GM12878 (cell line): Measurements from ENCODE around the gene MOCS1. TPM values are rescaled to one million over a fixed set of nuclear protein-coding genes. Genes with fewer than 3 reads are reported as not detected.

Source experiments
- ATAC-seq: fragments of 200-7000 bp; cut with Tn5 transposase; 3 replicates; pipeline ENCODE4 v1.9.1; 2020; ENCODE audit warnings: mild to moderate bottlenecking, moderate library complexity
- BruUV-seq: library from RNA; stranded (reverse); fragments of 400-500 nt; replicated peaks from 2 replicates; lab custom pipeline; 2021; lab: Mats Ljungman, UMichigan
- CTCF ChIA-PET: fragments of 300-600 bp; sonication (Branson Sonifier 250); formaldehyde crosslinking; extraction: SDS; loops from one replicate; lab custom pipeline; 2021; ENCODE audit warnings: inconsistent platforms; lab: Yijun Ruan, JAX
- POLR2A ChIA-PET: fragments of 350-600 bp; formaldehyde crosslinking; extraction: SDS; loops from one replicate; lab custom pipeline; 2021; ENCODE audit warnings: inconsistent platforms; lab: Charles Lee
- RAD21 ChIA-PET: fragments of 300-600 bp; sonication (Branson Sonifier 250); formaldehyde crosslinking; loops from one replicate; lab custom pipeline; 2023; ENCODE audit warnings: antibody characterized with exemption; ENCODE audit not compliant: unreplicated experiment; lab: Charles Lee
- SMC1A ChIA-PET: fragments of 300-600 bp; sonication (Branson Sonifier 250); formaldehyde crosslinking; loops from one replicate; lab custom pipeline; 2023; ENCODE audit not compliant: unreplicated experiment, uncharacterized antibody; lab: Charles Lee
- DNase-seq: peaks from one replicate; pipeline ENCODE4 v3.0.0-alpha.2; 2011; ENCODE audit warnings: low read depth, low spot score
- FAIRE-seq: peaks from 3 replicates; lab custom pipeline; 2011; peaks lifted over from hg19 to GRCh38; lab: Jason Lieb, UNC
- H2AFZ ChIP-seq: 2 replicates; pipeline ENCODE4 v1.6.0; 2011; ENCODE audit warnings: low read depth, low read length, control low read depth; ENCODE audit not compliant: control insufficient read depth
- H3K27ac ChIP-seq: 2 replicates; pipeline ENCODE4 v1.5.1; 2011; ENCODE audit warnings: control low read depth; ENCODE audit not compliant: control insufficient read depth, insufficient read depth
- H3K27me3 ChIP-seq, 2 experiments: replicated peaks in 1 of 2; 2 replicates each; pipeline versions ENCODE4 v1.6.0 to v1.6.1; 2011; ENCODE audit warnings: low read length in 1 of 2; ENCODE audit not compliant: control insufficient read depth in 2 of 2, insufficient read depth in 2 of 2
- H3K36me3 ChIP-seq, 2 experiments: 2 replicates each; pipeline ENCODE4 v1.5.1; 2011; ENCODE audit warnings: low read length in 1 of 2; ENCODE audit not compliant: control insufficient read depth in 2 of 2, insufficient read depth in 2 of 2
- H3K4me1 ChIP-seq: 2 replicates; pipeline ENCODE4 v1.6.1; 2011; ENCODE audit warnings: mild to moderate bottlenecking, low read length, moderate library complexity, mixed read lengths; ENCODE audit not compliant: control insufficient read depth, insufficient read depth
- H3K4me2 ChIP-seq: 2 replicates; pipeline ENCODE4 v1.6.0; 2011; ENCODE audit warnings: control low read depth; ENCODE audit not compliant: control insufficient read depth, insufficient read depth
- H3K4me3 ChIP-seq: fragments of 200-600 bp; sonication (generic); 2 replicates; pipeline ENCODE4 v1.5.1; 2016
- H3K79me2 ChIP-seq: 2 replicates; pipeline ENCODE4 v1.6.0; 2011; ENCODE audit warnings: low read length; ENCODE audit not compliant: control insufficient read depth, insufficient read depth
- H3K9ac ChIP-seq: 2 replicates; pipeline ENCODE4 v1.8.0; 2011; ENCODE audit warnings: low read length, control low read depth, mixed read lengths; ENCODE audit not compliant: control insufficient read depth, insufficient read depth
- H3K9me3 ChIP-seq: replicated peaks from 3 replicates; pipeline ENCODE4 v1.5.1; 2011; ENCODE audit warnings: mild to moderate bottlenecking, low read length; ENCODE audit not compliant: control insufficient read depth, insufficient read depth
- H4K20me1 ChIP-seq: 2 replicates; pipeline ENCODE4 v1.6.0; 2011; ENCODE audit not compliant: control insufficient read depth, insufficient read depth
- CHD1 ChIP-seq: IDR thresholded peaks from 2 replicates; pipeline ENCODE4 v1.6.1; 2012; ENCODE audit warnings: low read depth, low read length, improper control_type of control experiment
- KDM1A ChIP-seq: fragments of 200-600 bp; sonication (generic); IDR thresholded peaks from 2 replicates; pipeline ENCODE4 v1.6.1; 2016; ENCODE audit warnings: borderline replicate concordance
- KLF5 ChIP-seq: fragments of 450-650 bp; IDR thresholded peaks from 2 replicates; pipeline ENCODE4 v1.6.1; 2014; ENCODE audit warnings: mild to moderate bottlenecking; ENCODE audit not compliant: partially characterized antibody
- NFIC ChIP-seq: IDR thresholded peaks from 2 replicates; pipeline ENCODE4 v1.6.1; 2012; ENCODE audit warnings: low read depth, mild to moderate bottlenecking, inconsistent platforms, low read length, moderate library complexity
- NR2C2 ChIP-seq: IDR thresholded peaks from 2 replicates; pipeline ENCODE4 v1.6.1; 2011; ENCODE audit warnings: borderline replicate concordance, low read depth; ENCODE audit not compliant: control insufficient read depth, insufficient read length
- SIX5 ChIP-seq: IDR thresholded peaks from 2 replicates; pipeline ENCODE4 v1.6.1; 2011; ENCODE audit warnings: mild to moderate bottlenecking, low read depth, low read length, moderate library complexity; ENCODE audit not compliant: severe bottlenecking
- TBL1XR1 ChIP-seq: IDR thresholded peaks from 2 replicates; pipeline ENCODE4 v1.6.1; 2012; ENCODE audit warnings: low read depth, low read length, improper control_type of control experiment
- ZZZ3 ChIP-seq: IDR thresholded peaks from 2 replicates; pipeline ENCODE4 v1.6.1; 2011; ENCODE audit warnings: low read depth; ENCODE audit not compliant: control insufficient read depth, insufficient read length
- whole genome bisulfite sequencing: methylation state at CpG from one replicate; pipeline ENCODE4 v1.1.6; 2016; ENCODE audit warnings: low lambda C conversion rate; ENCODE audit not compliant: insufficient replicate concordance, insufficient coverage; ENCODE audit errors: missing lambda C conversion rate; 5-methylcytosine and 5-hydroxymethylcytosine counted together
- in situ Hi-C: fragments of 300-500 bp; cut with MboI; formaldehyde crosslinking; loops from 9 replicates; pipeline ENCODE4 v1.14.3; 2018; ENCODE audit warnings: mixed read lengths
- intact Hi-C: fragments of 100-400 bp; cut with micrococcal nuclease; formaldehyde crosslinking; loops from one replicate; pipeline ENCODE4 v1.14.2; 2022; ENCODE audit not compliant: unreplicated experiment
- polyA plus RNA-seq, 11 experiments: library from polyadenylated mRNA; depleted of rRNA in 4 of 11; unstranded in 6 of 11; stranded (reverse) in 5 of 11; fragments of >200 nt; fragmentation: Nextera tagmentation in 4 of 11; fragmentation: Illumina TruSeq in 1 of 11; extraction: Ambion mirVana in 4 of 11; extraction: Trizol in 1 of 11; gene quantifications; 1 replicate in 1 of 11; 2 replicates in 10 of 11; pipeline versions ENCODE4 v1.2.1 to v1.2.3, GENCODE V29; 2011 to 2016; ENCODE audit warnings: inconsistent platforms in 2 of 11, missing spikeins in 2 of 11, low read depth in 1 of 11
- total RNA-seq, 4 experiments: library from RNA; depleted of rRNA in 3 of 4; stranded (reverse); fragments of >200 nt in 3 of 4; fragmentation: Illumina TruSeq in 1 of 4; extraction: Trizol in 1 of 4; gene quantifications; 2 replicates each; pipeline versions ENCODE4 v1.2.1 to v1.2.3, GENCODE V29; 2013 to 2021
- TF ChIP-seq, protein P1 (sequence below): fragments of 450-650 bp; IDR thresholded peaks from 2 replicates; pipeline ENCODE4 v1.6.1; 2018; ENCODE audit warnings: mild to moderate bottlenecking, low read depth, moderate library complexity; ENCODE audit not compliant: partially characterized antibody
- TF ChIP-seq, protein P2 (sequence below): IDR thresholded peaks from 2 replicates; pipeline ENCODE4 v1.6.1; 2012; ENCODE audit warnings: low read depth, low read length, improper control_type of control experiment
- TF ChIP-seq, protein P3 (sequence below): IDR thresholded peaks from 2 replicates; pipeline ENCODE4 v1.6.1; 2012; ENCODE audit warnings: mild to moderate bottlenecking, low read depth, low read length

The MOCS1 gene
- total and polyA plus RNA-seq, 10 of the 15 experiments (the other 5 are each of a cell fraction or from before 2014, with no cell fraction given), result 0.02 to 5.4 (median 0.16) TPM; not detected in 2

DNA sequence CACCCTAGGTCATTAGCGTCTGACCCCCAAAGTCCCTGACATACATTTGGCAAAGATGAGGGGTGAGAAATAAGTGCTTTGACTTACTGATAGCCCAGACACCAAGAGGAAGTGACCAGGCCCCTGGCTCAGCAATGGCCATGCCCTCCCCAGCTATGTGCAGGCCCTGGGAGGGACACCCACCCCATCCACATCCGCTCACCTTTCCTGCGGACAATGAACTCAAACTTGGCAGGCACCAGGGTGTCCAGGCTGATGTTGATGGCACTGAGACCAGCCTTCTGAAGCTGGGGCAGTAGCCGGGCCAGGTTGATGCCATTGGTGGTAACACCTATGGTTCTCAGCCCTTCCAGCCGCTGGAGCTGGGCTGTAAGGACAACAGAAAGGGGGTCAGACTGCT is 18.4 kb downstream of the MOCS1 start:
- in situ Hi-C loops (no loop called here), intact Hi-C loops (no loop called here)
- H3K79me2 ChIP-seq, result no peaks in the 10 kb centered on the region
- ATAC-seq (no peak), FAIRE-seq (no peak), DNase-seq (no peak)
- ChIA-PET CTCF (interaction anchor here (0.6 to 1.0 kb wide), 2 partner anchors 26 to 1267 kb away, joined by 3 read pairs; no protein-coding TSS in a partner anchor), POLR2A (no interaction called here), SMC1A (interaction anchor here (1.2 kb wide), 1 partner anchor 11 kb away, joined by 3 read pairs; no protein-coding TSS in a partner anchor), RAD21 (no interaction called here)
- no peaks in the 10 kb centered on the region for H4K20me1 ChIP-seq
- H3K36me3 ChIP-seq, result no peaks in the 10 kb centered on the region
- no peaks in the 10 kb centered on the region for H3K9me3 ChIP-seq
- H3K4me3 ChIP-seq, result no peak overlapping the region
- 47% methylated on average over 5 of the region's 5 CpGs for WGBS
- no peaks in the 10 kb centered on the region for H3K27me3 ChIP-seq
- H3K4me2 ChIP-seq, result no peak overlapping the region
- BruUV-seq, result no TSS peak
- no peak overlapping the region for H3K9ac ChIP-seq
- no peak for TF ChIP-seq KDM1A
- no peak for TF ChIP-seq CHD1
- no peak for TF ChIP-seq ZZZ3
- TF ChIP-seq KLF5, result no peak
- no peak for TF ChIP-seq TBL1XR1
- TF ChIP-seq NFIC, result no peak
- no peaks in the 10 kb centered on the region for H3K4me1 ChIP-seq
- no peak overlapping the region for H3K27ac ChIP-seq
- no peak overlapping the region for H2AFZ ChIP-seq

DNA sequence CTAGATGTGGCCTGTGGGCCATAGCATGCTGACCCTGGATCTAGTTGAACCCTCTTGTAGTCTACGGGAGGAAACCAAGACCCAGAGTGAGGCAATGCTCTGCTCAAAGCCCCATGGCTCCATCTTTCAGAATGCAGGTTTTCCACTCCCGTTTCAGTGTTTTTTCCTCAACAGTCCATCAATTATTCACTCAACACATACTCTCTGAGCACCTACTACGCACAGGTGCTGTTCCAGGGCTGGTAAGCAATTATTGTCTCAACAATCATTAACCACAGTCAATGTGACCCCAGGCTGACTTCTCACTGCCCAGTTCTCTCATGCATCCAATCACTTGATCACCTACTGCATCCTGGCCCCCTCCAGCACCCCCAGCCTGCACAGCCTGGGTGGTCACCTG is 20.0 kb downstream of the MOCS1 start:
- no peak overlapping the region for H3K9ac ChIP-seq
- H3K4me2 ChIP-seq, result no peak overlapping the region
- no peaks in the 10 kb centered on the region for H3K9me3 ChIP-seq
- FAIRE-seq, result no peak
- intact Hi-C loops (no loop called here), in situ Hi-C loops (no loop called here)
- no peak for ATAC-seq
- no peak overlapping the region for H3K4me3 ChIP-seq
- no peaks in the 10 kb centered on the region for H3K36me3 ChIP-seq
- H3K27ac ChIP-seq, result no peak overlapping the region
- DNase-seq, result no peak
- H4K20me1 ChIP-seq, result no peaks in the 10 kb centered on the region
- SMC1A ChIA-PET, result no interaction called here
- H3K79me2 ChIP-seq, result no peaks in the 10 kb centered on the region
- no peaks in the 10 kb centered on the region for H3K4me1 ChIP-seq
- POLR2A ChIA-PET, result no interaction called here
- RAD21 ChIA-PET, result no interaction called here
- no TSS peak for BruUV-seq
- no peak overlapping the region for H2AFZ ChIP-seq
- no peaks in the 10 kb centered on the region for H3K27me3 ChIP-seq
- WGBS, result 2% methylated on average over 3 of the region's 3 CpGs
- CTCF ChIA-PET, result no interaction called here
- TF ChIP-seq SIX5 (no peak), NR2C2 (no peak)
- TF ChIP-seq, protein P1, sequence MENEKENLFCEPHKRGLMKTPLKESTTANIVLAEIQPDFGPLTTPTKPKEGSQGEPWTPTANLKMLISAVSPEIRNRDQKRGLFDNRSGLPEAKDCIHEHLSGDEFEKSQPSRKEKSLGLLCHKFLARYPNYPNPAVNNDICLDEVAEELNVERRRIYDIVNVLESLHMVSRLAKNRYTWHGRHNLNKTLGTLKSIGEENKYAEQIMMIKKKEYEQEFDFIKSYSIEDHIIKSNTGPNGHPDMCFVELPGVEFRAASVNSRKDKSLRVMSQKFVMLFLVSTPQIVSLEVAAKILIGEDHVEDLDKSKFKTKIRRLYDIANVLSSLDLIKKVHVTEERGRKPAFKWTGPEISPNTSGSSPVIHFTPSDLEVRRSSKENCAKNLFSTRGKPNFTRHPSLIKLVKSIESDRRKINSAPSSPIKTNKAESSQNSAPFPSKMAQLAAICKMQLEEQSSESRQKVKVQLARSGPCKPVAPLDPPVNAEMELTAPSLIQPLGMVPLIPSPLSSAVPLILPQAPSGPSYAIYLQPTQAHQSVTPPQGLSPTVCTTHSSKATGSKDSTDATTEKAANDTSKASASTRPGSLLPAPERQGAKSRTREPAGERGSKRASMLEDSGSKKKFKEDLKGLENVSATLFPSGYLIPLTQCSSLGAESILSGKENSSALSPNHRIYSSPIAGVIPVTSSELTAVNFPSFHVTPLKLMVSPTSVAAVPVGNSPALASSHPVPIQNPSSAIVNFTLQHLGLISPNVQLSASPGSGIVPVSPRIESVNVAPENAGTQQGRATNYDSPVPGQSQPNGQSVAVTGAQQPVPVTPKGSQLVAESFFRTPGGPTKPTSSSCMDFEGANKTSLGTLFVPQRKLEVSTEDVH, result no peak
- TF ChIP-seq, protein P2, sequence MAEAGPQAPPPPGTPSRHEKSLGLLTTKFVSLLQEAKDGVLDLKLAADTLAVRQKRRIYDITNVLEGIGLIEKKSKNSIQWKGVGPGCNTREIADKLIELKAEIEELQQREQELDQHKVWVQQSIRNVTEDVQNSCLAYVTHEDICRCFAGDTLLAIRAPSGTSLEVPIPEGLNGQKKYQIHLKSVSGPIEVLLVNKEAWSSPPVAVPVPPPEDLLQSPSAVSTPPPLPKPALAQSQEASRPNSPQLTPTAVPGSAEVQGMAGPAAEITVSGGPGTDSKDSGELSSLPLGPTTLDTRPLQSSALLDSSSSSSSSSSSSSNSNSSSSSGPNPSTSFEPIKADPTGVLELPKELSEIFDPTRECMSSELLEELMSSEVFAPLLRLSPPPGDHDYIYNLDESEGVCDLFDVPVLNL, result no peak
- TF ChIP-seq, protein P3, sequence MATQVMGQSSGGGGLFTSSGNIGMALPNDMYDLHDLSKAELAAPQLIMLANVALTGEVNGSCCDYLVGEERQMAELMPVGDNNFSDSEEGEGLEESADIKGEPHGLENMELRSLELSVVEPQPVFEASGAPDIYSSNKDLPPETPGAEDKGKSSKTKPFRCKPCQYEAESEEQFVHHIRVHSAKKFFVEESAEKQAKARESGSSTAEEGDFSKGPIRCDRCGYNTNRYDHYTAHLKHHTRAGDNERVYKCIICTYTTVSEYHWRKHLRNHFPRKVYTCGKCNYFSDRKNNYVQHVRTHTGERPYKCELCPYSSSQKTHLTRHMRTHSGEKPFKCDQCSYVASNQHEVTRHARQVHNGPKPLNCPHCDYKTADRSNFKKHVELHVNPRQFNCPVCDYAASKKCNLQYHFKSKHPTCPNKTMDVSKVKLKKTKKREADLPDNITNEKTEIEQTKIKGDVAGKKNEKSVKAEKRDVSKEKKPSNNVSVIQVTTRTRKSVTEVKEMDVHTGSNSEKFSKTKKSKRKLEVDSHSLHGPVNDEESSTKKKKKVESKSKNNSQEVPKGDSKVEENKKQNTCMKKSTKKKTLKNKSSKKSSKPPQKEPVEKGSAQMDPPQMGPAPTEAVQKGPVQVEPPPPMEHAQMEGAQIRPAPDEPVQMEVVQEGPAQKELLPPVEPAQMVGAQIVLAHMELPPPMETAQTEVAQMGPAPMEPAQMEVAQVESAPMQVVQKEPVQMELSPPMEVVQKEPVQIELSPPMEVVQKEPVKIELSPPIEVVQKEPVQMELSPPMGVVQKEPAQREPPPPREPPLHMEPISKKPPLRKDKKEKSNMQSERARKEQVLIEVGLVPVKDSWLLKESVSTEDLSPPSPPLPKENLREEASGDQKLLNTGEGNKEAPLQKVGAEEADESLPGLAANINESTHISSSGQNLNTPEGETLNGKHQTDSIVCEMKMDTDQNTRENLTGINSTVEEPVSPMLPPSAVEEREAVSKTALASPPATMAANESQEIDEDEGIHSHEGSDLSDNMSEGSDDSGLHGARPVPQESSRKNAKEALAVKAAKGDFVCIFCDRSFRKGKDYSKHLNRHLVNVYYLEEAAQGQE, result no peak
